Endothelial cell (in vitro differentiated cells): ENCODE results near the gene GNAS. TPM values are rescaled to one million over a fixed set of nuclear protein-coding genes. Genes with fewer than 3 reads are reported as not detected.

Experiments
- DNase-seq: peaks from one replicate; pipeline ENCODE4 v3.0.0; 2021; ENCODE audit warnings: low spot score
- H3K27ac Mint-ChIP-seq: one replicate; pipeline ENCODE4 v1.8.0; 2021; ENCODE audit warnings: mixed read lengths, inconsistent platforms; ENCODE audit not compliant: unreplicated experiment
- H3K27me3 Mint-ChIP-seq: one replicate; pipeline ENCODE4 v1.8.0; 2021; ENCODE audit warnings: mild to moderate bottlenecking, moderate library complexity, mixed read lengths, inconsistent platforms; ENCODE audit not compliant: unreplicated experiment
- H3K36me3 Mint-ChIP-seq: one replicate; pipeline ENCODE4 v1.8.0; 2021; ENCODE audit warnings: mild to moderate bottlenecking, low read depth, mixed read lengths, inconsistent platforms; ENCODE audit not compliant: unreplicated experiment
- H3K4me1 Mint-ChIP-seq: one replicate; pipeline ENCODE4 v1.8.0; 2021; ENCODE audit warnings: mild to moderate bottlenecking, mixed read lengths, inconsistent platforms; ENCODE audit not compliant: unreplicated experiment
- H3K4me3 Mint-ChIP-seq: one replicate; pipeline ENCODE4 v1.8.0; 2021; ENCODE audit warnings: mild to moderate bottlenecking, mixed read lengths, inconsistent platforms; ENCODE audit not compliant: unreplicated experiment
- H3K9me3 Mint-ChIP-seq: one replicate; pipeline ENCODE4 v1.8.0; 2021; ENCODE audit warnings: mixed read lengths, inconsistent platforms; ENCODE audit not compliant: unreplicated experiment
- total RNA-seq: library from RNA; stranded (reverse); fragmentation: NEBNext Ultra II Directional; extraction: Animal tissue kit (Norgen Biotek cat#: 25700); gene quantifications from one replicate; pipeline ENCODE4 v1.2.1, GENCODE V29; 2021; ENCODE audit not compliant: unreplicated experiment
- TF ChIP-seq, protein P1 (sequence below): fragments of 200-600 bp; sonication (generic); IDR thresholded peaks from one replicate; pipeline ENCODE4 v1.5.0; 2021; ENCODE audit warnings: antibody characterized with exemption; ENCODE audit not compliant: unreplicated experiment

GNAS gene
- total RNA-seq, 1 donor from 2014 or later = 1,989 TPM

GRCh38 chr20:58900397-58900796 lies 47.9 kb downstream of the GNAS start:
- H3K9me3 Mint-ChIP-seq = no peaks in the 10 kb centered on the region
- H3K36me3 Mint-ChIP-seq = peaks cover 55% of the 10 kb centered on the region
- DNase-seq = no peak
- H3K27ac Mint-ChIP-seq = peak overlapping the region; percentile 58
- peak overlapping the region; percentile 28 for H3K4me3 Mint-ChIP-seq
- H3K4me1 Mint-ChIP-seq = peaks cover 80% of the 10 kb centered on the region
- TF ChIP-seq, protein P1, sequence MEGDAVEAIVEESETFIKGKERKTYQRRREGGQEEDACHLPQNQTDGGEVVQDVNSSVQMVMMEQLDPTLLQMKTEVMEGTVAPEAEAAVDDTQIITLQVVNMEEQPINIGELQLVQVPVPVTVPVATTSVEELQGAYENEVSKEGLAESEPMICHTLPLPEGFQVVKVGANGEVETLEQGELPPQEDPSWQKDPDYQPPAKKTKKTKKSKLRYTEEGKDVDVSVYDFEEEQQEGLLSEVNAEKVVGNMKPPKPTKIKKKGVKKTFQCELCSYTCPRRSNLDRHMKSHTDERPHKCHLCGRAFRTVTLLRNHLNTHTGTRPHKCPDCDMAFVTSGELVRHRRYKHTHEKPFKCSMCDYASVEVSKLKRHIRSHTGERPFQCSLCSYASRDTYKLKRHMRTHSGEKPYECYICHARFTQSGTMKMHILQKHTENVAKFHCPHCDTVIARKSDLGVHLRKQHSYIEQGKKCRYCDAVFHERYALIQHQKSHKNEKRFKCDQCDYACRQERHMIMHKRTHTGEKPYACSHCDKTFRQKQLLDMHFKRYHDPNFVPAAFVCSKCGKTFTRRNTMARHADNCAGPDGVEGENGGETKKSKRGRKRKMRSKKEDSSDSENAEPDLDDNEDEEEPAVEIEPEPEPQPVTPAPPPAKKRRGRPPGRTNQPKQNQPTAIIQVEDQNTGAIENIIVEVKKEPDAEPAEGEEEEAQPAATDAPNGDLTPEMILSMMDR = no peak
- peaks cover 11% of the 10 kb centered on the region for H3K27me3 Mint-ChIP-seq

DNA sequence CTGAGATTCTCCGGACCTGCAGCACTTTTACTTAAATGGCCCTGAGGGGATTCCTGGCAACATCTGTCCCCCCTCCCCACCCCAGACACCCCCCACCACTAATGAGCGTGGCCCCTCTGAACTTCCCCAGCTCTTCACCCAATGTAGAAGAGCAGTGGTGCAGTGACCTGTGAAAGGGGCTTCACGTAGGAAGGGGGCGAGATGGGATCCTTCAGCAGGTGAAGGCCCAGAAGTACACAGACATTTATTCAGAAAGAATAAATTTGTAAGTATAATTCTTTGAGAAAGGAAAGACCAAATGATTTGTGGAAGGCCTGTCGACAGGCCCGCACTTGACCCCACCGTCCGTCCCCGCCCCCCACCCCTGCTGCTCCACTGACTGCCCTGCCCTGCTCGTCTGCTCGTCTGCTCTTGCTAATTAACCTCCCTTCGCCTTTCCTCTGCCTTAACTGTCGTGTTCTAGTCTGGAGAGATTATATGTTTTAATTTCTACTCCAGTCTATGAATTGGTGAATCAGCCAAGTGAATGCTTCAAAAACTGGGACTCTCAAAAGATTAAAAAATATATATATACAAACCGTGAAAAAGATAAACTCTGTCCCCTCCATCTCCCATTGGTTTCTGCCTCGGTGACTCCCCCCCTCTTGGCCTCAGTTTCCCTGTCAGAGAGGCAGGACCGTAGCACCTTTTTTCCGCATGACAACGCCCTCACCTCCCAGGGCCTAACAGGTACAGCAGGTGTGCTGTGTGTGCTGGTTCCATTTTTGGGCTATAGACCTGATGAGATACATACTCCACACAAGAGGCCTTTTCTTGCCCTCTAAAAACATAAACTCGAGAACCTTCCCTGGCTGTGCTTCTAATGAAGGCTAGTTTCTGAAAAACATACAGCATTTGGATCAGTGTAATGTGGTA lies 49.2 kb downstream of the GNAS start:
- H3K36me3 Mint-ChIP-seq = peaks cover 55% of the 10 kb centered on the region
- peaks cover 75% of the 10 kb centered on the region for H3K4me1 Mint-ChIP-seq
- no peak overlapping the region for H3K4me3 Mint-ChIP-seq
- DNase-seq = no peak
- peaks cover 10% of the 10 kb centered on the region for H3K27me3 Mint-ChIP-seq
- H3K9me3 Mint-ChIP-seq = no peaks in the 10 kb centered on the region
- H3K27ac Mint-ChIP-seq = peak overlapping the region; percentile 72
- TF ChIP-seq, protein P1 = no peak

DNA sequence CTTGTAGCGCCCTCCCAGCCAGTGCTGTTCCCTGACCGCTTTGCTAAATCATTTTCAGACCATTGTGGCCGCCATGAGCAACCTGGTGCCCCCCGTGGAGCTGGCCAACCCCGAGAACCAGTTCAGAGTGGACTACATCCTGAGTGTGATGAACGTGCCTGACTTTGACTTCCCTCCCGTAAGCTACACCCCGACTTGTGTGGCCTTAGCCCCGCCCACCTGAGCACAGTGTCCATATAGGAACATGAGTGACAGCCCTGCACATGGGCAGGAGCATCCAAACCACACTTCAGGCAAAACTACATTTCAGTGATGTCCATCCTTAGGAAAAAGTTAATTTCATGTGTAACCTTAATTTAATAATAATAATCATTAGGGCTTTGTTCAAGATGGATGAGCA lies 51.1 kb downstream of the GNAS start:
- Mint-ChIP-seq H3K4me3 (peak overlapping the region; percentile 77), H3K27ac (peak overlapping the region; percentile 83), H3K36me3 (peaks cover 57% of the 10 kb centered on the region), H3K27me3 (peaks cover 10% of the 10 kb centered on the region), H3K4me1 (peaks cover 75% of the 10 kb centered on the region), H3K9me3 (no peaks in the 10 kb centered on the region)
- TF ChIP-seq, protein P1 = no peak
- no peak for DNase-seq

DNA sequence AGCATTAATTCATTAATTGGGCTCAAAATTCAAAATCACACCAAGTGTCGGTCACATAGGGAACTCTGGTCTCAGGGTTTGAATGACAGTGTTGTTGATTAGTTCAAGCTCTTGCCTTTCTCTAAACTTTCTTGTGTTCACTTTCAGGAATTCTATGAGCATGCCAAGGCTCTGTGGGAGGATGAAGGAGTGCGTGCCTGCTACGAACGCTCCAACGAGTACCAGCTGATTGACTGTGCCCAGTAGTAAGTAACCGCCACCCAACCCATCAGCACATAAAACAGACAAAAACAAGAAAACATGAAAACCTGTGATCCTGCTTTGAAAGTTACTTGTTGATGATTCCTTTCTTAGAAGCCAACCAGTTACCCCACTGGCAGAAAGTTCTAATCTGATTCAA lies 52.7 kb downstream of the GNAS start:
- Mint-ChIP-seq H3K27ac (peak overlapping the region; percentile 93), H3K27me3 (peaks cover 6% of the 10 kb centered on the region), H3K4me1 (peaks cover 65% of the 10 kb centered on the region), H3K4me3 (peak overlapping the region; percentile 73), H3K36me3 (peaks cover 62% of the 10 kb centered on the region), H3K9me3 (no peaks in the 10 kb centered on the region)
- no peak for DNase-seq
- TF ChIP-seq, protein P1 = no peak

DNA sequence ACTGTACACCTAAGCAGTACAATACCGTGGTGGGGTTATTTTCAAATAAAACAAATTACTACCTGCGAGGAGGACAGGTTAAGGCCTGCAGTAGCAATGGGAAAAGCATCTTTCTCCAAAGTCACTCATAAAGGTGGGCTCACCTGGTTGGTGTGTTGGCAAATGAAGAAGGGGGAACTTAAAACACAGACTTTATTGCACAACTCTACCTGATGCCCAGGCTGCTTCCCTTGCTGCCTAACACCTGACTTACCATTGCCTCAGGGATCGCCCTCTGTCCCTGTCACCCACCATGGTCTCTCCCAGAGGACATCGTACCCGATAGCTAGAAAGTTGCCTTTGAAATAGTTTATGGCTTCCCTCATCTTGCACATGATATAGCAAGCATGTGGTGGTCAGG lies 53.6 kb downstream of the GNAS start:
- Mint-ChIP-seq H3K27me3 (peaks cover 5% of the 10 kb centered on the region), H3K36me3 (peaks cover 66% of the 10 kb centered on the region), H3K9me3 (no peaks in the 10 kb centered on the region), H3K4me1 (peaks cover 64% of the 10 kb centered on the region), H3K27ac (peak overlapping the region; percentile 59), H3K4me3 (peak overlapping the region; percentile 49)
- TF ChIP-seq, protein P1 = no peak
- DNase-seq = no peak
